Muscle layer of duodenum (tissue), 2 donors: ENCODE measurements around the gene ZNF526.
A peak's percentile ranks its signal among the peaks of the same experiment; 100 is the strongest.

Source experiments
- H3K27ac ChIP-seq: one replicate; pipeline ENCODE4 v1.7.0; 2013; ENCODE audit warnings: mild to moderate bottlenecking, low read length
- H3K27me3 ChIP-seq: one replicate; pipeline ENCODE4 v1.7.0; 2013; ENCODE audit warnings: low read depth, mild to moderate bottlenecking, control low read depth, low read length
- H3K36me3 ChIP-seq, 2 donors: one replicate each; pipeline ENCODE4 v1.7.0; 2013; ENCODE audit warnings: low read length in 2 of 2, control low read depth in 1 of 2, mild to moderate bottlenecking in 1 of 2; ENCODE audit not compliant: insufficient read depth in 2 of 2, control insufficient read depth in 1 of 2
- H3K4me1 ChIP-seq, 2 donors: one replicate each; pipeline ENCODE4 v1.7.0; 2013; ENCODE audit warnings: low read length in 2 of 2, mild to moderate bottlenecking in 2 of 2, control low read depth in 1 of 2, moderate library complexity in 1 of 2; ENCODE audit not compliant: insufficient read depth in 2 of 2, control insufficient read depth in 1 of 2
- H3K4me3 ChIP-seq, 2 donors: one replicate each; pipeline ENCODE4 v1.7.0; 2013; ENCODE audit warnings: low read length in 2 of 2, low read depth in 1 of 2, mild to moderate bottlenecking in 1 of 2
- H3K9me3 ChIP-seq, 2 donors: one replicate each; pipeline ENCODE4 v1.7.0; 2013; ENCODE audit warnings: low read length in 2 of 2, control low read depth in 1 of 2, mild to moderate bottlenecking in 1 of 2; ENCODE audit not compliant: control insufficient read depth in 1 of 2
- donor health status: healthy.

Gene ZNF526

GRCh38 chr19:42229855-42230351 lies 9.8 kb downstream of the ZNF526 start:
- no peak overlapping the region for H3K27ac ChIP-seq
- H3K4me3 ChIP-seq: no peak overlapping the region
- peaks cover 62 to 81% of the 10 kb centered on the region in 2 donors for H3K36me3 ChIP-seq
- no peaks in the 10 kb centered on the region for H3K27me3 ChIP-seq
- H3K9me3 ChIP-seq: no peaks in the 10 kb centered on the region
- H3K4me1 ChIP-seq: peaks cover 0 to 4% of the 10 kb centered on the region in 2 donors

- H3K27ac ChIP-seq: no peak overlapping the region
- H3K36me3 ChIP-seq: peaks cover 64 to 81% of the 10 kb centered on the region in 2 donors
- no peaks in the 10 kb centered on the region for H3K27me3 ChIP-seq
Observed at GRCh38 chr19:42230571-42230970, 10.5 kb downstream of the ZNF526 start.

GRCh38 chr19:42232435-42232834 lies 12.3 kb downstream of the ZNF526 start:
- H3K9me3 ChIP-seq: no peaks in the 10 kb centered on the region
- peaks cover 0 to 4% of the 10 kb centered on the region in 2 donors for H3K4me1 ChIP-seq
- H3K27me3 ChIP-seq: no peaks in the 10 kb centered on the region
- H3K36me3 ChIP-seq: peaks cover 61 to 78% of the 10 kb centered on the region in 2 donors
- H3K4me3 ChIP-seq: no peak overlapping the region
- no peak overlapping the region for H3K27ac ChIP-seq

More at GRCh38 chr19:42230571-42230970, 10.5 kb downstream of the ZNF526 start:
- H3K9me3 ChIP-seq: no peaks in the 10 kb centered on the region
- peaks cover 0 to 4% of the 10 kb centered on the region in 2 donors for H3K4me1 ChIP-seq
- H3K4me3 ChIP-seq: no peak overlapping the region

- peaks cover 61 to 78% of the 10 kb centered on the region in 2 donors for H3K36me3 ChIP-seq
- no peaks in the 10 kb centered on the region for H3K9me3 ChIP-seq
- no peak overlapping the region for H3K4me3 ChIP-seq
- no peak overlapping the region for H3K27ac ChIP-seq
- no peaks in the 10 kb centered on the region for H3K27me3 ChIP-seq
- peaks cover 0 to 4% of the 10 kb centered on the region in 2 donors for H3K4me1 ChIP-seq
Observed at GRCh38 chr19:42233106-42233505, 13.0 kb downstream of the ZNF526 start.

DNA sequence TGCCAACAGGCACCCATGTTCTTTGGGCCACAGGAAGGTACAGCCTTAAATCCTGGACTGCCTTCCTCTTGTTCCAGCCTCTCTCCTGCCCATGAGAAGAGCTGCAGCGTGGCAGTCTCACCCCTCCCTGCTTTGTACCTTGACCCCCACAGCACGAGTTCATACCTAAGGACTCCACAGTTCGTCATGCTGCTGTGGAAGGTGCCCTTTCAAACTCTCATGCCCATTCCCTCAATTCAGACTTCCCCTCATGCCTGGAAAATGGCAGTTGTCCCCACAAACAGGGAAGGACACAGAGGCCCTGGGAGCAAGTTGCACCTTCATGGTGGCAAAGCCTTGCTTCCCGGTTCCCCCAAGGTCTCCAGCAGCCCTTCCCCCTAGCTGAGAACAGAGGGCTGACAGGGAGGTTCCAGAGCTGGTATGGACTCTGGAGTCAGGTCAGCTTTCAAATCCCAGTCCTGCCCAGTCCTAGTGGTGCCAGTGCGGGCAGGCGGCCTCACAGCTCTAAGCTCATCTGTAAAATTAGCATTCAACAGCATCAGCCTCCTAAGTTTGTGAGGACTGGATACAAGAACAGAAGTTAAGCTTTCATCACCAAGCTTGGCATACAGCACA lies 13.7 kb downstream of the ZNF526 start:
- H3K27ac ChIP-seq: no peak overlapping the region
- H3K4me1 ChIP-seq: peaks cover 0 to 4% of the 10 kb centered on the region in 2 donors
- H3K36me3 ChIP-seq: peaks cover 58 to 76% of the 10 kb centered on the region in 2 donors
- no peaks in the 10 kb centered on the region for H3K27me3 ChIP-seq
- no peaks in the 10 kb centered on the region for H3K9me3 ChIP-seq
- no peak overlapping the region for H3K4me3 ChIP-seq

DNA sequence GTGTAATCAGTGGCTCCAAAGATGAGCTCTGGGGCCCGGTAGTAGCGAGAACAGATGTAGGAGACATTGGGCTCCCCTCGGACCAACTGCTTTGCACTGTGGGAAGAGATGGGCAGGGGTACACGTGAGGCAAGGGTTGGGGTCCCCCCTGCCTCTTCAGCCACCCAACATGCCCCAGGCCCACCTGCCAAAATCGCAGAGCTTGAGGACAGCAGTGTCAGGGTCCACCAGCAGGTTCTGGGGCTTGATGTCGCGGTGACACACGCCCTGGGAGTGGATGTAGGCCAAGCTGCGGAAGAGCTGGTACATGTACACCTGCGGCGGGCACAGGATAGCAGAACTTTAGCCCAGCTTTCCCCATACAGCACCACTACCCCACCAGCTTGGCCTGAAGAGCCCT lies 14.3 kb downstream of the ZNF526 start:
- no peaks in the 10 kb centered on the region for H3K9me3 ChIP-seq

GRCh38 chr19:42235181-42235580 lies 15.1 kb downstream of the ZNF526 start:
- Histone ChIP-seq H3K4me1 (peaks cover 2 to 9% of the 10 kb centered on the region in 2 donors), H3K36me3 (peaks cover 49 to 76% of the 10 kb centered on the region in 2 donors), H3K9me3 (no peaks in the 10 kb centered on the region), H3K4me3 (no peak overlapping the region), H3K27me3 (no peaks in the 10 kb centered on the region), H3K27ac (no peak overlapping the region)

More for the DNA sequence above, 14.3 kb downstream of the ZNF526 start:
- Histone ChIP-seq H3K4me1 (peaks cover 0 to 4% of the 10 kb centered on the region in 2 donors), H3K27ac (no peak overlapping the region), H3K27me3 (no peaks in the 10 kb centered on the region), H3K4me3 (no peak overlapping the region), H3K36me3 (peaks cover 53 to 75% of the 10 kb centered on the region in 2 donors)

DNA sequence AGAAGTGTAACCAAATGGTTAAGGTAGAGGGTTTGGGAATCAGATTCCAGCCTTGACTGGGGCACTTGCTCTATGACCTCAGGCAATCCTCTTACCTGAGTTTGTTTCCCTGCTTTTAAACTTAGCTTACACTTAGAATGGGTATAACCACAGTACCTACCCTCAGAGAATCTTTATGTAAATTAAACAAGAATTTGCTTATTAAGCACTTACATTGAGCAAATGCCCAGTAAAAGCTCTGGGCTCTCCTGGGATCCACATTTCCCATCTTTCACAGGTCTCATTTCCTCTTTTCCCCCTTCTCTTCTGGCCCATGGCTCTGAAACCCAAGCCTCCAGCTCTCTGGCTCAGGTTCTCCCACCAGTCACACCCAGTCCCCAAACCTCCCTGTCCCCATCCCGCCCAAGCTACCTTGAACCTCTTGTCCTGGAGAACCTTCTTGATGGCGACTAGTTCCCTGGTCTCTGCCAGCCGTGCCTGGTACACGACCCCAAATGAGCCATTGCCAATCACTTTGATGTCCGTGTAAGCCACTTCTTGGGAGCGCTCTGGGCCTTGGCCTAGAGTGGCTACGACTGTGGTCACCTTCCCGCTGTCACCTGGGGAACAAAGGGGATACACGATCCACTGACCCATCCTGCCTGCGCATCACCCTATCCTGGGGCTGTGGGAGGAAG lies 19.6 kb downstream of the ZNF526 start:
- H3K4me1 ChIP-seq: peaks cover 9 to 31% of the 10 kb centered on the region in 2 donors
- no peak overlapping the region for H3K4me3 ChIP-seq
- peaks cover 14 to 39% of the 10 kb centered on the region in 2 donors for H3K36me3 ChIP-seq
- no peaks in the 10 kb centered on the region for H3K27me3 ChIP-seq
- H3K27ac ChIP-seq: no peak overlapping the region
- no peaks in the 10 kb centered on the region for H3K9me3 ChIP-seq

DNA sequence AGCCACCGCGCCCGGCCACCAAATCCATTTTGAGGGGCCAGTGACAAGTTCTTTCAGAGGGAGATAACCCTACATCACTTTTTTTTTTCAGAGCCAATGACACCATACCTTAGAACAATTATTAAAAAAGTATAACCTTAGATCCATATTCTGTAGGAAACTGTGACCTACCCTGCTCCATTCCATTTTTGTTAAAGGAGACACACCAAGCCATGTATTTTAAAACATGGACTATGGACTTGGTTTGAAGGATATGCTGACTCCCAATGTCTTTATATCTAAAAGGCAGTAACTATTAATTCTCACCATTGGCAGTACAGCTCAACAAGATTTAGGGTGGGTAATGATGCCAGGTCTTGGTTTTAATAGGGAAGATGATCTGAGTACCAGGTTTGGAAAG lies 21.2 kb downstream of the ZNF526 start:
- no peaks in the 10 kb centered on the region for H3K27me3 ChIP-seq
- H3K36me3 ChIP-seq: peaks cover 3 to 23% of the 10 kb centered on the region in 2 donors
- peak overlapping the region; percentile 74 for H3K27ac ChIP-seq
- no peaks in the 10 kb centered on the region for H3K9me3 ChIP-seq
- peak overlapping the region; percentile 66 to 77 for H3K4me3 ChIP-seq
- H3K4me1 ChIP-seq: peaks cover 13 to 46% of the 10 kb centered on the region in 2 donors

DNA sequence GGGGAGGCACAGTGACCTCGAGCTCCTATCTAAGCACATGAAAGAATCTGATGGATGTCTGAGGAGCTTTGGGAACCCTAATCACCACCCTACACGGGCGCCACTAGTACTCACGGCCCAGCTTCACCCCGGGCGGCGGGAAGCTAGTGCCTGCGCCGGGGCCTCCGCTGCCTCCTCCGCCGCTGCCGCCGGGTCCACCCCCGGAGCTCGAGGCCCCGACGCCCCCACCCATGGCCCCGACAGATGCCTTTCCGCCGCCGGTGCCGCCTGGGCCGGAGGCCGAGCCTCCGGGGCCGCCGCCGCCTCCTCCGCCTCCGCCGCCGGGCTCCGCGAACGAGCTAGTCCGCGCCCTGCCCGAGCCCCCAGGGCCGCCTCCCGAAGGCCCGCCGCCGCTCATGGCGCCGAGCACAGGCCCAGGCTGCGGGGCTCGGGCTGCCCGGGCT lies 22.0 kb downstream of the ZNF526 start:
- H3K36me3 ChIP-seq: peaks cover 6 to 15% of the 10 kb centered on the region in 2 donors
- peaks cover 15 to 54% of the 10 kb centered on the region in 2 donors for H3K4me1 ChIP-seq
- H3K4me3 ChIP-seq: peak overlapping the region; percentile 66 to 77
- H3K27ac ChIP-seq: peak overlapping the region; percentile 74
- H3K9me3 ChIP-seq: no peaks in the 10 kb centered on the region
- H3K27me3 ChIP-seq: no peaks in the 10 kb centered on the region

- H3K27me3 ChIP-seq: no peaks in the 10 kb centered on the region
- no peaks in the 10 kb centered on the region for H3K9me3 ChIP-seq
- peaks cover 6 to 15% of the 10 kb centered on the region in 2 donors for H3K36me3 ChIP-seq
- H3K4me3 ChIP-seq: peak within 1 kb of the TSS; percentile 75 to 77
- peak within 1 kb of the TSS; percentile 99 for H3K27ac ChIP-seq
- peaks cover 15 to 60% of the 10 kb centered on the region in 2 donors for H3K4me1 ChIP-seq
Observed at GRCh38 chr19:42242512-42243409, 22.6 kb downstream of the ZNF526 start, which contains the start of gene GSK3A. Gene GSK3A, minus strand, starts transcription at chr19:42242602. Its CDS starts 137 bp downstream, at chr19:42242465.
